SJCRH30 (cell line): ENCODE results near the gene RPL39L. TPM values are rescaled to one million over a fixed set of nuclear protein-coding genes. Genes with fewer than 3 reads are reported as not detected.

Experiments used
- DNase-seq, 2 experiments: peaks; one replicate each; pipeline ENCODE4 v3.0.0-alpha.2; 2015 to 2020
- H3K27ac ChIP-seq: fragments of 250-450 bp; sonication (Bioruptor Pico); 2 replicates; pipeline ENCODE4 v1.5.1; 2020; ENCODE audit warnings: mild to moderate bottlenecking, moderate library complexity
- H3K27me3 ChIP-seq: fragments of 250-450 bp; sonication (Bioruptor Pico); 2 replicates; pipeline ENCODE4 v1.5.1; 2020; ENCODE audit warnings: mild to moderate bottlenecking, moderate library complexity
- H3K36me3 ChIP-seq: fragments of 250-450 bp; sonication (Bioruptor Pico); 2 replicates; pipeline ENCODE4 v1.5.1; 2020; ENCODE audit warnings: mild to moderate bottlenecking, moderate library complexity
- H3K4me1 ChIP-seq: fragments of 250-450 bp; sonication (Bioruptor Pico); 2 replicates; pipeline ENCODE4 v1.5.1; 2020; ENCODE audit warnings: mild to moderate bottlenecking, moderate library complexity
- H3K4me3 ChIP-seq: fragments of 250-450 bp; sonication (Bioruptor Pico); 2 replicates; pipeline ENCODE4 v1.5.1; 2020; ENCODE audit warnings: mild to moderate bottlenecking, moderate library complexity
- H3K9me3 ChIP-seq: fragments of 250-450 bp; sonication (Bioruptor Pico); replicated peaks from 2 replicates; pipeline ENCODE4 v1.5.1; 2020; ENCODE audit warnings: mild to moderate bottlenecking, moderate library complexity
- total RNA-seq: library from RNA; depleted of rRNA; stranded (reverse); fragments of >200 nt; shearing (Covaris generic); gene quantifications from 2 replicates; pipeline ENCODE4 v1.2.3, GENCODE V29; 2014; rRNA removed

RPL39L gene
- total RNA-seq, 1 experiment from 2014 or later: 10.3 TPM

- DNase-seq: no peak
- H3K27me3 ChIP-seq: no peaks in the 10 kb centered on the region
- no peaks in the 10 kb centered on the region for H3K9me3 ChIP-seq
- H3K4me1 ChIP-seq: no peaks in the 10 kb centered on the region
- no peak overlapping the region for H3K27ac ChIP-seq
- no peaks in the 10 kb centered on the region for H3K36me3 ChIP-seq
- no peak overlapping the region for H3K4me3 ChIP-seq
Observed at GRCh38 chr3:187072511-187072910, 66.8 kb downstream of the RPL39L start.

- Histone ChIP-seq H3K27me3 (no peaks in the 10 kb centered on the region), H3K9me3 (no peaks in the 10 kb centered on the region)
- DNase-seq: no peak
Observed at GRCh38 chr3:187072102-187072501, 67.2 kb downstream of the RPL39L start.

More at GRCh38 chr3:187072102-187072501, 67.2 kb downstream of the RPL39L start:
- H3K36me3 ChIP-seq: no peaks in the 10 kb centered on the region
- no peak overlapping the region for H3K4me3 ChIP-seq
- no peak overlapping the region for H3K27ac ChIP-seq
- no peaks in the 10 kb centered on the region for H3K4me1 ChIP-seq

Other genes starting within 250 kb of the RPL39L start
- gene ST6GAL1, start 209.0 kb downstream of the RPL39L start, total RNA-seq: 2.3 TPM in 2 replicates
- not detected in 2 replicates for gene RTP1, start 58.0 kb upstream of the RPL39L start, total RNA-seq
- gene MASP1, start 152.2 kb upstream of the RPL39L start, total RNA-seq: 0.34 TPM in 1 of 2 replicates, not detected in the other
- not detected in 2 replicates for gene RTP4, start 228.9 kb upstream of the RPL39L start, total RNA-seq